Measurements from ENCODE around the gene RAB37.

- TF ChIP-seq CTCF (IDR thresholded peaks at IDR 0.05), result no peak
- no peak for TF ChIP-seq POLR2A (IDR thresholded peaks at IDR 0.05)
Measured at GRCh38 chr17:74702116-74702871, 34.8 kb upstream of the RAB37 start.

Measured in lower leg skin (tissue), 3 donors.